SHP77 (cell line): Measurements from ENCODE around the gene SLC45A1.
"Not testable (repeated sequence)": the region's sequence is repeated elsewhere in the genome, so short reads cannot be mapped to it uniquely, and the experiment has no call there.

Experiments used
- DNase-seq, 2 experiments: peaks; one replicate each; lab custom pipeline; 2025; lab: John Stamatoyannopoulos, UW

Gene SLC45A1

DNA sequence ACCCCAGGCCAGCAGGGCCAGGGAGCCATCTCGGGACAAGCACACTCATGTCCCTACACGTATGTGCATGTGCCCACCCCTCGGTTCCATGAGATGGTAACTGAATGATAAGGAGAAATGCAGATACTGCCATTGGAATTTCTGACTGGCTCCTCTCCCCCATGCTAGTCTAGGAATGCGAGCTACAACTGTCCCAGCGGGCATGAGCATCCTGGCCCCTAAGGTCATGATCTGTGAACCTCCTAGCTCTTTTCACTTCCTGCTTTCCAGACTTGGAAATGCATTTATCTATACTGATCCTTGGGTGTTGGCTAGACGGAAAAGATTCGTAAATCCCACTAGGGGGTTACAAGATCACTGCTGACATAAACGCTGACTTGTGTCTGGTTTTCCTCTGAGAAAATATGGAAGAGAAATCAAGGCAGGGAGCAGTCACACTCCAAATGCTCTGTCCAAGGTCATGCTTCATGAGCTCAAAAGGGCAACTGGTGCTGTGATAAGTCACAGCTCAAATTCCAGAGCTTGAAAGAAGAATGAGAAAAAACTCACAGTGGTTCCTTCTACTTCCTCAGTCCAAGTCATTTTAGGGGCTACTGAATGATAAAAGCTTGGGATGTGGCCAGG, 49.8 kb downstream of the SLC45A1 start:
- no peak for DNase-seq

DNA sequence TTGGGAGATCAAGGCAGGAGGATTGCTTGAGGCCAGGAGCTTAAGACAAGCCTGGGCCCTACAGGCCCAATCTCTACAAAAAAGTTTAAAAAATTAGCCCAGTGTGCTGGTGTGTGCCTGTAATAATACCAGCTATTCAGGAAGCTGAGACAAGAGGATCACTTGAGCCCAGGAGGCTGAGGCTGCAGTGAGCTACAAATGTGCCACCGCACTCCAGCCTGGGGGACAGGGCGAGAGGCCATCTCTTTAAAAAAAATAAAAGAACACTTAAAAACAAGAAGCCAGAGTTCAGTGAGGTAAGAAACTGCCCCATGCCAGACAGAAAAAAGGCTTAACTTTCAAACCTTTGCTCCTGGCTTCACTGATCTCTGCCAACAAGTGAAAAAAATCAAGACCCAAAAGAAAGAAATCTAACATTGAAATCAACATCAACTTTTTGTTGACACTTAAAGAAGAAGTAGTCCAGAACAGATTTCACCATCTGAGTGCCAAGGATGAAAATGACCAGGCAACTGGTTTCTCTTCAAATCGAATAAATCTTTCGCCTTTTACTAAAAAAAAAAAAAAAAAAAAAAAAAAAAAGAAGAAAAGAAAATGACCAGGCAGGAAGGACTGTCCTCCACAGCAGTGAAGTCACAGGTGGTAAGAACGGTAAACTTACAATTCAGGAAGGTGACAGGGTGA, 51.2 kb downstream of the SLC45A1 start:
- no peak for DNase-seq

DNA sequence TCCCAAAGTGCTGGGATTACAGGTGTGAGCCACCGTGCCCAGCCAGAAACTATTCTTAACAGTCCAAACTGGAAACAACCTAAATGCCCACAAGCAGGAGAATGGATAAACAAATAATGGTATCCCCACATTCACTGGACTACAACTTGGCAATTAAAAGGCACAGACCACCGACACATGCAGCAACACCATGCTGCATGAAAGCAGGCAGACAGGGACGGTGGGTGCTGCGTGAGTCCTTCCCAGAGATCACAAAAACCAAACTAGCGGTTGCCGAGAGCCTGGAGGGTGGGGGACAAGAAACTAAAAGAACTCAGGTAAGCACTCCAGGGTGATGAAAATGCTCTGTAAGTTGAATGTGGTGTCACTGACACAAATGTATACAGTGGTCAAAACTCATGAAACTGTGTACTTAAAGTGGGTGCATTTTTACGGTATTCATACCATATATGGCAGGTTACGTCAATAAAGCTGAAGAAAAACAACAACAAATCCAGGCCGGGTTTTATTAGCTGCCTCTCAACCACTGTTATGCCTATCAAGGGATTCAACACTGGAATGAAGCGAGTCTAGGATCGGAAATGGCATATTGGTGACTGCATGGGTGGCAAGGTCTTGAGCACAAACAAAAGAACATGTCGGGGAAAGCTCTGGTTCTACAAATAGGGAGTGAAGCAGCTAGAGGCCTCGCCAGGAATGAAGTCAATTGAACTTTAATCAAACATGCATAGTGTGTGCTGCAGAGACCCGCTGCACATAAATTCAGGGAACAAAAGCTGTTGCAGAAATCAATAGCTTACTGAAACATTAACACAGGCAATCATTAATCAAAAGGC, 52.4 kb downstream of the SLC45A1 start:
- DNase-seq = no peak

DNA sequence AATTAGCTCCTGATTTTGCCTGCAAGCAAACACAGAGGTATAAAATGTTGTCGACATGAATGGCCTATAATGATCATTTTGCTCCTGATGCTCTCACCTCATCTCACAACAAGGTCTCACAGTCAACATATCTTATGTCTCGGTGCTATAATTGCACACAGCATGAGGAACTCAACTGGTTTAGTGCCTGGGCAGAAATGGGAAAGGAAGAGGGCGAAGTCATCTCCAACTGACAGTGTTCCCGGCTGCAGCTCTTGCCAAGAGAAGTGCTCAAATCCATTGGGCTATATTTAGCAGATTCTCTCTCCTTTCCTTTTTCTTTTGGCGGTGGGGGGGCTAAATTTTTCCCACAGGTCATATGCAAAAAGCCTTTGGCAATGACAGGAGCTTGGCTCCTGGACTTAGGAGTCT, 53.0 kb downstream of the SLC45A1 start:
- no peak for DNase-seq

DNA sequence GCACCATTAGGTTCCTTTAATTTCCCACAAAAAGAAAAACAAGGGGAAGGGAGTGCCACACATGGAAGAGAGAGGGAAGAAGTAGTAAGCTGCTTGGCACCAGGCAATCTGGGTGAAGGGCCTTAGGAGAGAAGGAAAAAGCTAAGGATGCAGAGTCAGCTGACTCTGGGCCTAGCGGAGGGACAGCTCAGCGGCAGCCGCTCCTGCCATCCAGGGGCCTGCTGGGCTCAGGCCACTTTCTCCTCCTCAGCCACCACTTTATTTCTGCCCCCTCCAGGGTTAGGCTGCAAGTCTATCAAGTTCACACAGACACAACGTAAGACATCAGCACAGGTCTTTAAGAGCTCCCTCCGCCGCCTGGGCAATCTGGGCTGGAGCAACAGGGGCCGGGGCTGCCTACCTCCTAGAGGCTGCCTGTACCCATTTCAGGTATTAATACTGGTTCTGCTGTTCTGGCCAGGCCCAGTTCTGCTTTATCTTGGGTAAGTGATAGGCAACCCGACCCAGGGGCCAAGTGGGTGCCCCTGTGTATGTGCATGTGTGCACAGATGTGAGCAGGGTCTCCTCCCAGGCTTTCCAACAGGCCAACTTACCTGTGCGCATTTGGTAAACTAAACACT, 53.6 kb downstream of the SLC45A1 start:
- no peak for DNase-seq

DNA sequence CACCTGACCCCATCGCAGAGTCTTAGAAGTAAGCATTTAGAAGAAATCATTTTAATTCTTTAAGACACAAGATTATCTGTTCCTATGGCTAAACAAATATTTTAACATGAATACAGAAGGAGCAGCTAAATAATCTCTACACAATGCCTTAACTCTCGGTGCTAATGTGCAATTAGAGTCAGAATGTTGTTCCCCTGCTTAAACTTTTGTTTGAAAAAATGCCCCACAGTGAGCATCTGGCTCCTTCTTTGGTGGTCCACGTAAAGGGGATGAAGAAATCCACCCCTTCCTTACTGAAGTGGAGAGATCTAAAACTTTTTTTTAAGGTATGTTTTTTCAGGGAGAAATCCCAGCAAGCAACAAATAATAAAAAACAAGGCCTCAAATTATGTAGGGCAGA, 55.2 kb downstream of the SLC45A1 start:
- DNase-seq = no peak

DNA sequence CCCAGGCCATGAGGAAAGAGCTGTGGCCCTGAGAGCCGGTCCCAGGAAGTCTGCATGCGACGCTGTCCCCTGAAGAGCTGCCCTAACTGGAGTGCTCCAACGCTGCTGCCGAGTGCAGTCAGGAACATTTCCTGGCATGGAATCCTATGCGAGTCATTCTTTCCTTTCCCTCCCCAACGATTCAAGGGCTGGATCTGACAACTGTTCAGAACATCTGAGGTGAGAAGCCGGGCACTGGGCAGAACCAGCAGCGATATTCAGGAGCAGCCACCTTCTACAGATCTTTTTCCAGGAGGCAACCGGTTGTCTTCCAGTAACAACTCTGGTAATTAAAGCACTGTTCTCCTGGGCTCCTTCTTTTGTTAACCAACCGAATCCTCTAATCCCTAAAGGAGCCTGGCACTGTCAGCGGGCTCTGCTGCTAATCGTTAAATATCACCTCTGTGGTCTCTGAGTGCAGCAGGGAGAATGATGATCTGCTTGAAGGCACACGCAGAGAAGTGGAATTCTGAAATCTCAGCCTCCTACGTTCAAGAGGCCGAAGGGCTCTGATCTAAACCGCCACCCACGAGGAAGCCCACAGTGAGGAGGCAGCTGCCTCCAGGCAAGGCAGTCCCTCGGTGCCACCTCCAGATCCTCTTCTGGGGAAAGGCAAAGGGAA, 55.8 kb downstream of the SLC45A1 start:
- DNase-seq = peak in 1 of 2 experiments; percentile 6

DNA sequence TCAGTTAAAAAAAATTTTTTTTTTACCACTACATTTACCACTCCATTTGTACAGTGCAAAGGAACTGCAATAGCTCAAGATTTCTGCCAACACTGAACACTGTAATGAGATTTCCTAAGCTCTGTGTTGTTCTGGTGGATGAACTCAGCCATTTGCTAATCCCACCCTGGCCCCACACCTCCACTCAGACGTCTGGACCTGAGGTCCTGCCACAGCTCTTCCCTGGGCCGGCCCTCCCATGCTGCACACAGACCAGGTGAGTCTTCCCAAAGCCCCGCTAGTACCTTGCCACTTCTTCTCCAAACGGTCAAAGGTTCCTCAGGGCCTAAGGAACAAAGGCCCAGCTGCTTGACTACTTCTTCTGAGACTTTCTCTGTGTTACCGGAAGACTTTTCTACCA, 56.4 kb downstream of the SLC45A1 start:
- DNase-seq = no peak

DNA sequence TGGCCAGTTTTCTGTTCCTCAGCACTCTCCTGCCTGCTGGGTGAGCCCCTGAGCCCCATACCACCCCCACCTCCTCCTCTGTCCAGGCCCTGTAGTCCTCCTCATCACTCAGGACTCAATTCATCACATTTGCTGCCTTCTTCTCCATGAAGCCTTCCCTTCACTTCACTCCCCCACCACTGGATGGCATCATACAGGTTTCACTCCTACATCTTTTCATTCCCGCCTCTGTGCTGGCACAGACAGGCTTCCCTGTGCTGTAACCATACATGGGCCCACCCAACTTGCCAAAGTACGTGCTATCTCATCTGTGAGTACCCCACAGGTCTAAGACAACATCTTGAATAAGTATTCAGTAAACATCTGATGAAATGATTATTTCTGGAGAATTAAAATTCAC, 56.9 kb downstream of the SLC45A1 start:
- peak; percentile 31 to 40 for DNase-seq

DNA sequence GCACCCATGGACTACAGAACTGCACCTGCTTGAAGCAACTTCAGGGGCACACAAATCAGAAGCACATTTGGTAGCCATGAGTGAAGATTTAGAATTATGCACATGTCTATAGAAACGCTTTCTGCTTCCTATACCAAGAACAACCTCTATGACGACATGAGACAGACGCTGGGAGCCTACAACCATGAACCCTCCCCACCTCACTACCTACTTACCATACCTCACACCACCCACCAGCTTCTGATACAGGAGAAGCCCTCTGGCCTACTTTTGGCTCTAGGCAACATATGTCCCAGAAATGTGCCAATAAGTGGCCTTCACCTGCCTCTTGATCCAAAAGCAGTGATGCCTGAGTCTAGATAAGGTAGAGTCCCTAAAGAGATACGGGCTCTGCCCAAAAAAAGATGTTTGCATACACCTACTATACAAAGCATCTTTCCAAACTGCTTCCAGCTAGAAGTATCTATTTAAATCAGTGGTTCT, 58.5 kb downstream of the SLC45A1 start:
- no peak for DNase-seq

DNA sequence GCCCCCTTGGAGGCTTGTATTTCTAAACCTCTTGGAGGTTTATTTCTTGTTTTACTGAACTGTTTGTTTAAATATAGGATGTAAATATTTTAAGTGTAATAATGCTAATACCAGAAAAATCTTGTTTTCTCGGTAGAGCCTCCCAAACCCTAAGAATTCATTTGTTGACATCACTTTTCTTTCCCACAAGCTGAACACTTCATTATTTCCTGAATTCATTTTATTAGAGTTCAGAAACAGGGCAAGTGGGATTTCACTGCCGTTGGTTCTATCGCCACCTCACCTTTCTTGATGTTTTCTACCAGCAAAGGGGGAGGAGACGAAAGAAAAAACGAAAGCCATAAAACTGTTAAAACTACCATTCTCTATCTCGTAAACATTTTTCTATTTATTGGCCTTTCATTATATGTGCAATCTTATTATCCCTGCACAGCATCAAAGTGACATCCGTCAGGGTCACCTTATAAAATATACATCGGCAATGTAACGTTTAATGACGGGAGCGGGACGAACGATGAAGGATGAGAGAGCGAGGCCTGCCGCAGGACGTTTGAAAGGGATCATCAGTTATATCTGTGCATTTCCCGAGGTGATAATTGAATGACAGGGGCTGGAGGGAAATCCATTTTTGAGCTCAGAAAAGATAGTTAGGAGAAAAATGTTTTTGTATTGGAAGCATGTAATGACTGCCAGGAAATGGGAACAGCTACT, 59.5 kb downstream of the SLC45A1 start:
- DNase-seq = no peak

DNA sequence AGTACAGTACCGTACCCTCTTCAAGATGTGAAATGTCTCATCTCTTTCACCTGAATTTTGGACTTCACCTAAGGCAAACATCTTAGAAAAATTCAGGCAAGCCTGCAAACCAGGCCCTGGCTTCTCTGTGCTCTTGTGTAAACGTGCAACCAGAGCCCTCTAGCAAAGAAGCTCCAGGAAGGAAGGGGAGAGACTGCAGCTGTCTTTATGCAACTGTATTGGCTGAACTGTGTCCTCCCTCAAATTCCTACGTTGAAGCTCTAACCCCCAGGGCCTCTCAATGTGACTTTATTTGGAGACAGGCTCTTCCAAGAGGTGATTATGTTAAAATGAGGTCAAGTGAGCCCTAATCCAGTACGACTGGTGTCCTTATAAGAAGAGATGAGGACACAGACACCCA, 60.3 kb downstream of the SLC45A1 start:
- DNase-seq = no peak

DNA sequence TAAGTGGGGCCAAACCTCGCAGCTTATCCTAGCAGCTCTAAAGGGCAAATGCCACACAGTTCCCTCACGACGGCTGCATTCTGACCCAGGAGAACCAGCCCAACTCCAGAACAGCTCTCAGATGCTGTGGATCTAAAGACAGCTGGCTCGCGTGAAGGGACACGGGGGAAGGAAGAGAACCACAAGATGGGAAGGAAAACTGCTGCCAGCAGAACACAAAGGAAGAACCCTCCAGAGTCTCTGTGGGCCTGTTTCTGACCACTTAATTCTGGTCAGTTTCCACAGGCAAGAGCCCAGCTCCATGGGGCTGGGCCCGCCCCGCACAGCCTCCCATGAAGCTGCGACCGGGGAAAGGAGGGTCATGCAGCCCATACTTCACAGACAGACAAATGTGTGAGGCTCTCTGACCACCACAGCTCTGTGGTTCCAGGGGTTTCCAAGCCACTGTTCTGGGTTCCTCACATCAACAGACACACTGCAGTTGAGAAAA, 61.1 kb downstream of the SLC45A1 start:
- DNase-seq = no peak

DNA sequence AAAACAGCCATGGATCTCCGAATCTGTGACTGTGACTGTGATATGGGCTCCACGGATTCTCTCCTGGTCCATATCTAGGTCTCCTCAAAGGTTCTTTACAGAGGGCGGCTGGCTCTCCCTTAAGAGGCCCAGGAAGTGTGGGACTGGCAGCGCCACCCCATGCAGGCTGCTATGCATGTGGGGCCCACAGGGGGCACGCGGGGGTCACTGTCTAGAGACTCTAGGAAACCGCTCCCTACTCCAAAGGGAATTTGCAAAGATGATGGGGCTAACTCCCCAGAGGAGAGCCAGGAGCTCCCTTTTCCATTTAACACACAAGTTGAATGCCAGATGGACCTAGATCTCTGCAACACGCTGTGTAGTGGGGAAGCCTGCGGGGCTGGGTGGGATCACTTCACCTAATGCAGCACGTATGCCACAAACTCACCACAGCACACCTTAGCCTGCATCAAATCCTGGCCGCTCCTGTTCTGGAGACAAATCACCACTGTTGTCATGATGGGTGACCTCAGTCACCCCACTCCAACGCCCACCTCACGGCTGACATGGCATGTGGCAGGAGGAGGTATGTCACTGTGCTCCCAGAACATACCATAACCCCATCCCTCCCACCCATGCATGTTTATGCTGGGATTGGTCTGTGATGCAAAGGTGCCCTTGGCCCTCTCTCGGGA, 61.7 kb downstream of the SLC45A1 start:
- DNase-seq = no peak

DNA sequence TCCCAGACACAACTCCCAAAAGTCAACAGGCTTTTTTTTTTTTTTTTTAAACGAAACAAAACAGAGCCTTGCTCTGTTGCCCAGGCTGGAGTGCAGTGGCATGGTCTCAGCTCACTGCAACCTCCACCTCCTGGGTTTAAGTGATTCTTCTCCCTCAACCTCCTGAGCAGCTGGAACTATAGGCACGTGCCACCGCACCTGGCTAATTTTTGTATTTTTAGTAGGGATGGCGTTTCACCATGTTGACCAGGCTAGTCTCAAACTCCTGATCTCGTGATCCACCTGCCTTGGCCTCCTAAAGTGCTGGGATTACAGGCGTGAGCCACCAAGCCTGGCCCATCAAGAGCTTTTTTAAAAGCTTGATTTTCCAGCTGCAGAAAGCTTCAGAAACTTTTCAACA, 62.4 kb downstream of the SLC45A1 start:
- not testable (repeated sequence) for DNase-seq

DNA sequence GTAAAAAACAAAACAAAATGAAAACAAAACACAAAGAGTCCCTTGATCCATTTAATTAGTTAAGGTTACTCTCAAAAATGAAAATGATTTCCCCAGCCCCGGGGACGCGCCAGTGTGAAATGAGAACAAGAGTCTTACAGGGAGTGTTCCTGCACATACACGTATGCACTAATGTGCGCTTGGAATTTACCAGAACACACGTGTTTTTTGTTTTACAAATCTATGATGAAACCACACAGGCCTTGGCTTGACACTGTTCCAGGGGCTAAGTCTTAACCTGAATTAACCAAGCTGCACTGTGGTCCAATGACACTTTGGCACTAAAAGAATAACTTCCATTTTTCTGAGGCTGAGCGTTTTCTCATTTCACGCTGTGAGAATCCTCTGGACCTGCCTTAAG, 63.7 kb downstream of the SLC45A1 start:
- no peak for DNase-seq

DNA sequence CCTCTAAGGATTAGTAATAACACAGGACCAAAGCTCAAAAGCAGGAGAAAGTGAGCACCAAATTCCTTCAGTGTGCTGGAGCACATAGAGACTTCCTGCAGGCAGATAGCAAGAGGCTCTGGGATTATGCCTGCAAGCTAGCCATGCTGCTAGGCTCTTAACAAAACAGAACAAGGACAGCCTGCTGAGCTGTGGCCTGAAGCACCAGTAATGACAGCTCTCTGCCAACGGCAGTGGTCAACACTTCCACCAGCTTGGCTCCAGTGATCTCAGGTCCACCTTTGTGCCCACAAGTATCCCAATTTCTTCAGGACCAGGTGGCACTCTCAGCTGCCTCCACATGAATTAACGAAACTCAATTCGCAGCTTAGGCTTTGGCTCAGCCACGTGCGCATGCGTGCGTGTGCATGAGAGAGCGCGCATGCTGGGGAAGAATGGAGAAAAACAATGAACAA, 64.2 kb downstream of the SLC45A1 start:
- DNase-seq = no peak

DNA sequence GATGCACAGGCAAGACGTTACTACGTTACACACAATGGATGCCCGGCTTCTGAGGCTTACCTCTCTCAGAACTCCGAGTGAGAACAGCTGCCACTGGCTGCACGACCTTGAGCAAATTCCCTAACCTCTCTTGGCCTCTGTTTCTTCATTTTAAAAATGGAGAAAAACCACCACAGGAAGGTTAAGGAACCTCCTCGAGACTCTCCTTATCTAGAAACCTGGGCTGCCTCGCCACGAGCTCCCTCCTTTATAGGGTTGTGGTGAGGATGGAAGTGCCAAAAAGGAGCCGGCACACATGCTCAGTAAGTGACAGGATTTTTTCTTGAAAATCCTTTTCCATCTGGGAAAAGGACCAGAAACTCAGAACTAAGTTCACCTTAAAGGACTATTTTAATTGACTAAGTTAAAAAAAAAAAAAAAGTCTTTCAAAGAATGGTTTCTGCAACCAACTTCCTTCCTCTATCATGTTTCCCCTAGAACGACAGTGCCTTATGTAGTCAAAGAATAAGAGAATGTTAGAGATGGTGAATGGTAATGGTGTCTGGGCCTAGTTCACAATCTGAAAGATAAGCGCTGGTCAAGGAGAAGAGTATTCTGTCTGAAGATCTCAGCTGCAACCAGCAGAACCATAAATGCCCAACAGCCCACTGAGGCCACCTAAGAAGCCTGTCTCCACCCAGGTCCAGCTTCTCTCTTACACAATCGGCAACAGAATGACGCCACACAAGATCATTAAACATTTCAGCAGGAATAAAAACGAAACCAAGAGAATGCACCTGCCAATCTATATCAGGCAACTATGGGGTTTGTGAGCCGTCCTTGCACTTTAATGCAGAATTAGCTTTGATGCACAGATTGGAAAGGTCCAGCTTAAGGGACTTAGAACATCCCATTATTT, 64.9 kb downstream of the SLC45A1 start:
- no peak for DNase-seq

DNA sequence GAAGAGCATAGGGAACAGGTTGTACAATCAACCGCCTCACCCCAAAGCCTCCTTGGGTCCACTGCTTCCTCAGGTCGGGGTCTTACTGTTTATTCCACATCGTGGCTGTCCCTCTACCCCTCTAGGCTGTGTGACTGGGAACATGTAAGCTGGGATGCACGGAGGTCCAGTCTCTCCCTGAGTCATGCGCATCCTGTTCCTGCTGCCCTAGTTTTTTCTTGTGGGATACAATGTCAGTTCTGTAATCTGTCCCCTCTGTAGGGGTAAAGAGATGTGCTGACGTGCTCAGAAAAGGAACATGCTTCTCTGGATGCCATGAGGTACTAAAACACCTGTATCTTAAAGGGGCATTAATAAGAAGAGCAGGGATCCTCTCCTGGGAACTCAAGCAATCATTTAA, 66.2 kb downstream of the SLC45A1 start:
- DNase-seq = no peak
